Measurements from ENCODE around the gene SSNA1.

The SSNA1 gene

DNA sequence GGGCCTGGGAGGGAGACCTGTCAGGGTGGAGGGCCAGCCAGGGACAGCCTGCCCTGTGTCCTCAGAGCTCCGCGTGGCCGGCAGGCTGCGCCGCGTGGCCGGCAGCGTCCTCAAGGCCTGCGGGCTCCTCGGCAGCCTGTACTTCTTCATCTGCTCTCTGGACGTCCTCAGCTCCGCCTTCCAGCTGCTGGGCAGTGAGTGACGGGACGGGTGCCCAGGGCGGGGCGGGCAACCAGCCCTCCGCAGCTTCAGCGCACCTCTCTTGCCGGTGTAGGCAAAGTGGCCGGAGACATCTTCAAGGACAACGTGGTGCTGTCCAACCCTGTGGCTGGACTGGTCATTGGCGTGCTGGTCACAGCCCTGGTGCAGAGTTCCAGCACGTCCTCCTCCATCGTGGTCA, 44.0 kb downstream of the SSNA1 start:
- TF ChIP-seq, protein P1, sequence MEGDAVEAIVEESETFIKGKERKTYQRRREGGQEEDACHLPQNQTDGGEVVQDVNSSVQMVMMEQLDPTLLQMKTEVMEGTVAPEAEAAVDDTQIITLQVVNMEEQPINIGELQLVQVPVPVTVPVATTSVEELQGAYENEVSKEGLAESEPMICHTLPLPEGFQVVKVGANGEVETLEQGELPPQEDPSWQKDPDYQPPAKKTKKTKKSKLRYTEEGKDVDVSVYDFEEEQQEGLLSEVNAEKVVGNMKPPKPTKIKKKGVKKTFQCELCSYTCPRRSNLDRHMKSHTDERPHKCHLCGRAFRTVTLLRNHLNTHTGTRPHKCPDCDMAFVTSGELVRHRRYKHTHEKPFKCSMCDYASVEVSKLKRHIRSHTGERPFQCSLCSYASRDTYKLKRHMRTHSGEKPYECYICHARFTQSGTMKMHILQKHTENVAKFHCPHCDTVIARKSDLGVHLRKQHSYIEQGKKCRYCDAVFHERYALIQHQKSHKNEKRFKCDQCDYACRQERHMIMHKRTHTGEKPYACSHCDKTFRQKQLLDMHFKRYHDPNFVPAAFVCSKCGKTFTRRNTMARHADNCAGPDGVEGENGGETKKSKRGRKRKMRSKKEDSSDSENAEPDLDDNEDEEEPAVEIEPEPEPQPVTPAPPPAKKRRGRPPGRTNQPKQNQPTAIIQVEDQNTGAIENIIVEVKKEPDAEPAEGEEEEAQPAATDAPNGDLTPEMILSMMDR (IDR thresholded peaks at IDR 0.05) = no peak
- Histone ChIP-seq H2AFZ (no peak overlapping the region), H3K79me2 (no peaks in the 10 kb centered on the region), H3K27me3 (ENCODE audit: control insufficient read depth, insufficient read depth, low read length) (no peaks in the 10 kb centered on the region), H3K4me3 (ENCODE audit: low read depth, low read length) (no peak overlapping the region), H3K36me3 (ENCODE audit: control insufficient read depth, insufficient read depth, low read length) (no peaks in the 10 kb centered on the region), H3K9me3 (ENCODE audit: control insufficient read depth, low read length) (no peaks in the 10 kb centered on the region), H3K9ac (no peak overlapping the region), H3K4me1 (peaks cover 11% of the 10 kb centered on the region), H3K27ac (no peak overlapping the region), H3K4me2 (ENCODE audit: low read length) (no peak overlapping the region)

DNA sequence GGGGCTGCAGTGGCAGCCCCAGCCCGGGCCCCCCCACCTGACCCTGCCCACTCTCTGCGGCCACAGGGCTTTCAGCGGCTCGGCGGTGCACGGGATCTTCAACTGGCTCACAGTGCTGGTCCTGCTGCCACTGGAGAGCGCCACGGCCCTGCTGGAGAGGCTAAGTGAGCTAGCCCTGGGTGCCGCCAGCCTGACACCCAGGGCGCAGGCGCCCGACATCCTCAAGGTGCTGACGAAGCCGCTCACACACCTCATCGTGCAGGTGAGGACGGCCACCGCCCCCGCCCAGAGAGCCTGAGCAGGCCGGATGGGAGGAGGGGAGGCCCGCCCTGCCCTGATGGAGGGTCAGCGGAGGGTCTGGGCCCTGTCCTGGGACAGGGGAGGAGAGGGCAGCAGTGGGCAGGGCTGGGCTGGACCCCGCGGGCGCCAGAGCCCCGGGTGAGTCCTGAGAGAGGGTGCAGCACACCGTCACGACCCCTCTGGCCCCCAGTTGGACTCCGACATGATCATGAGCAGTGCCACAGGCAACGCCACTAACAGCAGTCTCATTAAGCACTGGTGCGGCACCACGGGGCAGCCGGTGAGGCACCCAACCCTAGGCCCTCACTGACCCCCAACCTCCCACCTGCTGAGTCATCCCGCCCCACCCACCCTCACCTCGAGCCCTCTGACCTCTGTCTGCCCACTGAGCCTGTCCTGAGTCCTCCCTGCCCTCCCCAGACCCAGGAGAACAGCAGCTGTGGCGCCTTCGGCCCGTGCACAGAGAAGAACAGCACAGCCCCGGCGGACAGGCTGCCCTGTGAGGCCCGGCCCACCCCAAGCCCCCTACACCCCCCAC, 44.9 kb downstream of the SSNA1 start:
- Histone ChIP-seq H3K9me3 (ENCODE audit: control insufficient read depth, low read length) (no peaks in the 10 kb centered on the region), H3K79me2 (no peaks in the 10 kb centered on the region), H3K9ac (no peak overlapping the region), H2AFZ (no peak overlapping the region), H3K27ac (no peak overlapping the region), H3K4me1 (peaks cover 14% of the 10 kb centered on the region), H3K27me3 (ENCODE audit: control insufficient read depth, insufficient read depth, low read length) (no peaks in the 10 kb centered on the region), H3K36me3 (ENCODE audit: control insufficient read depth, insufficient read depth, low read length) (no peaks in the 10 kb centered on the region), H3K4me3 (ENCODE audit: low read depth, low read length) (no peak overlapping the region), H3K4me2 (ENCODE audit: low read length) (no peak overlapping the region)
- TF ChIP-seq, protein P1 (IDR thresholded peaks at IDR 0.05) = no peak

DNA sequence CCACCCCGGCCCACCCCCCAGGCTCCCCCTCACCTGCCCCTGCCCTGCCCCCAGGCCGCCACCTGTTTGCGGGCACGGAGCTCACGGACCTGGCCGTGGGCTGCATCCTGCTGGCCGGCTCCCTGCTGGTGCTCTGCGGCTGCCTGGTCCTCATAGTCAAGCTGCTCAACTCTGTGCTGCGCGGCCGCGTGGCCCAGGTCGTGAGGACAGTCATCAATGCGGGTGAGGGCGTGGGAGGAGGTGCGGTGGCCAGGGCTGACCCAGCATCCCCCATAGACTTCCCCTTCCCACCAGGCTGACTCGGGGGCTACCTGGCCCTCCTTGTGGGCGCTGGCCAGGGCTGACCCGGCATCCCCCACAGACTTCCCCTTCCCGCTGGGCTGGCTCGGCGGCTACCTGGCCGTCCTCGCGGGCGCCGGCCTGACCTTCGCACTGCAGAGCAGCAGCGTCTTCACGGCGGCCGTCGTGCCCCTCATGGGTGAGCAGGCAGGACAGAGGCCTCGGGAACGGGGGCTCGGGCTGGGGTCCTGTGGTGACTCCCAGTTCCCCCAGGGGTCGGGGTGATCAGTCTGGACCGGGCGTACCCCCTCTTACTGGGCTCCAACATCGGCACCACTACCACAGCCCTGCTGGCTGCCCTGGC, 45.7 kb downstream of the SSNA1 start:
- Histone ChIP-seq H3K27ac (no peak overlapping the region), H3K79me2 (no peaks in the 10 kb centered on the region), H3K36me3 (ENCODE audit: control insufficient read depth, insufficient read depth, low read length) (no peaks in the 10 kb centered on the region), H2AFZ (no peak overlapping the region), H3K9ac (no peak overlapping the region), H3K9me3 (ENCODE audit: control insufficient read depth, low read length) (no peaks in the 10 kb centered on the region), H3K4me3 (ENCODE audit: low read depth, low read length) (no peak overlapping the region), H3K27me3 (ENCODE audit: control insufficient read depth, insufficient read depth, low read length) (no peaks in the 10 kb centered on the region), H3K4me1 (peaks cover 14% of the 10 kb centered on the region), H3K4me2 (ENCODE audit: low read length) (no peak overlapping the region)
- TF ChIP-seq, protein P1 (IDR thresholded peaks at IDR 0.05) = no peak

DNA sequence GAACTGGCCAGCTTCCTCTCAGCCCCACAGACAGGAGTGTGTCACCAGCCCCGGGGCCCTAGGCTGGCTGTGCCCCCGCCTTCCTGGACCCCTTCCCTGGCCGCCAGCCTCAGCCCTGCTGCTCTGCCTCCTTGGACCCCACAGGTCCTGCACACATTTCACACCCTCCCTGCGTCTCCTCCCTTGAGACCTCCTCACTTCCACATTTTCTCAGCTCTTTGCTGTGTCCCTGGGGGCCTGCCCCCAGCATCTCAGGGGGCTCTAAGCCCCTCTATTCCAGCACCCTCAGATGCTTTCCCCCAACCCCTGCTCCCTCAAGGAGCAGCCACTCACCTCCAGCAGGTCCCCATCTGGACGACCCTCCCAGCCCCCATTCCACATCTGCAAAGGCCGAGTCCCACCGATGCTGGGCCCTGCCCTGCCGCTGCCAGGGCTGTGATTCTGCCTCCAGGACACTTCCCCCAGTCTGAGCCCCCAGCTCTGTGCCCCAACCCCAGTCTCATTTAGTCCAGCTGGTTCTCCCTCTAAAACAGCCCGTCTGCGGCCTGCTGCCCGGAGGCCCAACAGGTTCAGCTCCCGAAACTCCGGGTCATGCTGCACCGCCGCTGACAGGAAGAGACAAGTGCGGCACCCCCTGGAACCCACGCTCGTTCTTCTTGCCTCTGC, 46.4 kb downstream of the SSNA1 start:
- TF ChIP-seq, protein P1 (IDR thresholded peaks at IDR 0.05) = no peak
- Histone ChIP-seq H3K4me1 (peaks cover 14% of the 10 kb centered on the region), H3K27me3 (ENCODE audit: control insufficient read depth, insufficient read depth, low read length) (no peaks in the 10 kb centered on the region), H3K79me2 (no peaks in the 10 kb centered on the region), H3K9me3 (ENCODE audit: control insufficient read depth, low read length) (no peaks in the 10 kb centered on the region), H3K4me3 (ENCODE audit: low read depth, low read length) (no peak overlapping the region), H3K27ac (no peak overlapping the region), H3K9ac (no peak overlapping the region), H3K36me3 (ENCODE audit: control insufficient read depth, insufficient read depth, low read length) (no peaks in the 10 kb centered on the region), H2AFZ (no peak overlapping the region), H3K4me2 (ENCODE audit: low read length) (no peak overlapping the region)
